Measurements from ENCODE around the gene KCNQ1. TPM values are rescaled to one million over a fixed set of nuclear protein-coding genes. Genes with fewer than 3 reads are reported as not detected.

Gene KCNQ1
- total and polyA plus RNA-seq, 2 experiments from 2014 or later: 0.45 to 0.87 TPM

- TF ChIP-seq ZNF462 (CRISPR knock-in tag; IDR thresholded peaks at IDR 0.05) (no peak), CREB1 (CRISPR knock-in tag; IDR thresholded peaks at IDR 0.05; ENCODE audit: low read depth) (no peak), EZH2 (IDR thresholded peaks at IDR 0.05; ENCODE audit: low read depth, unreplicated experiment) (no peak), STAT1 (IDR thresholded peaks at IDR 0.05; ENCODE audit: unreplicated experiment) (no peak), JUNB (IDR thresholded peaks at IDR 0.05; ENCODE audit: unreplicated experiment) (no peak), ZNF331 (CRISPR knock-in tag; IDR thresholded peaks at IDR 0.05; ENCODE audit: low read depth) (no peak), ETS1 (IDR thresholded peaks at IDR 0.05) (no peak), NANOG (IDR thresholded peaks at IDR 0.05; ENCODE audit: borderline replicate concordance) (no peak), POLR2AphosphoS5 (IDR thresholded peaks at IDR 0.05; ENCODE audit: low read depth) (no peak)
Measured at GRCh38 chr11:2573240-2574042, 128.6 kb downstream of the KCNQ1 start (continued).

Measured in GM23338 (cell line).